Stimulated activated CD8-positive, alpha-beta memory T cell treated with anti-CD3 and anti-CD28 coated beads, Interleukin-4, amount 100 ng/mL, for 48 hours (primary cell): Measurements from ENCODE around the gene CASP12.
"Not testable (repeated sequence)": the region's sequence is repeated elsewhere in the genome, so short reads cannot be mapped to it uniquely, and the experiment has no call there.

Experiments used
- DNase-seq: peaks from one replicate; pipeline ENCODE4 v3.0.0-alpha.2; 2020

The CASP12 gene

GRCh38 chr11:104897891-104898684, at the start of gene CASP12:
TSS of gene CASP12 (minus strand) at chr11:104898460.
- no peak for DNase-seq

GRCh38 chr11:104946907-104947306, 48.6 kb upstream of the CASP12 start:
- no peak for DNase-seq

DNA sequence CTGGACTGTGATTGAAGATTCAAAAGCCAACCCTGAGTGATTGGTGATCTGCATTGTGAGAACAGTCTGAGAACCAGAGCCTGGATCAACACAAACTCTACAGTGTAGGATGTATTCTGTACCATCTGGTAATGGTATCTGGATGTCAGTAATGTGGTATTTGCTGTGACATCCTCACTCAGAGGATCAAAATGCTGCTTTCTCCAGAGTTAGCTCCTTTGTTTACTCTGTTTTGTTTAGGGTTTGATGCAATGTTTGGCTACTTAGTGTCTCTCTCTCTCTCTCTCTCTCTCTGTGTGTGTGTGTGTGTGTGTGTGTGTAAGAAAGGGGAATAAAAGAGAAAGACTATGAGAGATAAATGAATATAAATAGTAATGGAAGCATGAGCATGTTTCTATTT, 45.8 kb upstream of the CASP12 start:
- no peak for DNase-seq

DNA sequence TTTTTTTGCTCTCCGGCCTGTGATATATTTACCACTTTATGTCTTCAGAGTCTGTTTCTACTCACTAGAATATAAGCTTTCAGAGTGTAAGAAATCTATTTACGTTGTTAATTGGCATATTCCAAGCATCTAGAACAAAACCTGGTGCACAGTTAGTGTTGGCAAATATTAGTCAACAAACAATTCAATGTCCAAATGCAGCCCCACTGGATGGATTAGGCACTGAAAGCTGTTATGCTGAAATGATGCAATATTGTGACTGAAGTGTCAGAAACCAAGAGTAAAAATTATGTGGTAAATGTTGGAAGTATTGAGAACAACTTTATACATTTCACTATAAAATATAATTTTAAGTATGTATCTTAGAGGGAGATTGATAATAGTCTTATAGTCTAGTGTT, 45.3 kb upstream of the CASP12 start:
- no peak for DNase-seq

DNA sequence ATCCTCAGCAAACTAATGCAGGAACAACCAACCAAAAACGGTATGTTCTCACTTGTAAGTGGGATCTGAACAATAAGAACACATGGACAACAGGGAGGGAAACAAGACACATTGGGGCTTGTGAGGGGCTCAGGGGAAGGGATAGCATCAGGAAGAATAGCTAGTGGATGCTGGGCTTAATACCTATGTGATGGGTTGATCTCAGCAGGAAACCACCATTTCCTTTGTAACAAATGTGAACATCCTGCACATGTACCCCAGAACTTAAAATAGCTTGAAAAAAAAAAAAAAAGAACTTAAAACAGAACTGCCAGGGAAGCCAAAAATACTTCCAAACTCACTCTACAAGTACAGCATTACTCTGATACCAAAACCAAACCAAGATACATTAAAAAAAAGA, 36.3 kb upstream of the CASP12 start:
- DNase-seq, result no peak

GRCh38 chr11:104934073-104934472, 35.8 kb upstream of the CASP12 start:
- not testable (repeated sequence) for DNase-seq

DNA sequence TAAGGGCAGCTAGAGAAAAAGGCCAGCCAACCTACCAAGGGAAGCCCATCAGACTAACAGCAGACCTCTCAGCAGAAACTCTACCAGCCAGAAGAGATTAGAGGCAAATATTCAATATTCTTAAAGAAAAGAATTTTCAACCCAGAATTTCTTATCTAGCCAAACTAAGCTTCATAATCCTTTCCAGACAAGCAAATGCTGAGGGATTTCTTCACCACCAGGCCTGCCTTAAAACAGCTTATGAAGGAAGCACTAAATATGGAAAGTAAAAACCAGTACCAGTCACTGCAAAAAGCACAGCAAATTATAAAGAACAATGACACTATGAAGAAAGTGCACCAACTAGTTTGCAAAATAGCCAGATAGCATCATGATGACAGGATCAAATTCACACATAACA, 30.6 kb upstream of the CASP12 start:
- DNase-seq, result no peak

DNA sequence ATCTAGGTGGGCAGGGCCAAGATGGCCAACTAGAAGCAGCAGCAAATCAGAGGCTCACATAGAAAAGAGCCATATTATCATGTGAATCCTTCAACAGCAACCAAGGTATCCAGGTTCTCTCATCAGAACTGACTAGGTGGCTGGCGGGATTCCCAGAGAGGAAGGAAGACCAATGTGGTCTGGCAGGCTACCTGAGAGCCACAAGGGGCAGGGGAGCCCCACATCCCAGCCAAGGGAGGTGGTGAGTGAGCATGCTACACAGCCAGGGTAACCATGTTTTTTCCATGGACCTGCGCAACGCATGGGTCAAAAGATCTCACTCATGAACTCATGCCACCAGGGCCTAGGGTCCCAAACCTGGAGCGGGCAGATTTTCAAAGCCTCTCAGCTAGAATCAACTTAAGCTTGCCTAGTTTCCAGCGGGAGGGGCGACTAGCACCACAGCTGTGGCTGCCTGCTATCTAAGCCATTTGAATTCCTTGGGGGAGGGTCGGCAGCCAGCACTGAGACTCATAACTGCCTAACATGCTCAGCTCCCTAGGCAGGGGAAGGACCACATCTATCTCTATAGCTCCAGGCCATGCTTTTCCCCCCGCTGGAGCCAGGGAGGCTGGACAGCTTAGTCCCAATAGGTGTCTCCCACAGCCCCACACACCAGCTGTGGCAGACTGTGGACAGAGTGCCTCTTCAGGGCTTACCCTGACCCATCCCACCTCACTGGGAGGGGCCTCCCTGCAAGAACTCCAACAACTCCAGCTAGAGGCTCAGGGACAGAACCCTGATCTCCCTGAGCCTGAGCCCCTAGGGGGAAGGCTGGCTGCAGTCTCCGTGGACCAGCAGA, 28.7 kb upstream of the CASP12 start:
- no peak for DNase-seq

GRCh38 chr11:104925850-104926249, 27.6 kb upstream of the CASP12 start:
- no peak for DNase-seq

GRCh38 chr11:104918113-104918824, 20.0 kb upstream of the CASP12 start:
- no peak for DNase-seq

- no peak for DNase-seq
Measured at GRCh38 chr11:104917271-104918112, 19.2 kb upstream of the CASP12 start.

GRCh38 chr11:104916442-104916841, 18.2 kb upstream of the CASP12 start:
- DNase-seq, result no peak

- DNase-seq, result no peak
Measured at GRCh38 chr11:104912102-104912501, 13.8 kb upstream of the CASP12 start.

GRCh38 chr11:104908186-104908531, 9.9 kb upstream of the CASP12 start:
- no peak for DNase-seq

GRCh38 chr11:104907521-104908185, 9.4 kb upstream of the CASP12 start:
- DNase-seq, result no peak

DNA sequence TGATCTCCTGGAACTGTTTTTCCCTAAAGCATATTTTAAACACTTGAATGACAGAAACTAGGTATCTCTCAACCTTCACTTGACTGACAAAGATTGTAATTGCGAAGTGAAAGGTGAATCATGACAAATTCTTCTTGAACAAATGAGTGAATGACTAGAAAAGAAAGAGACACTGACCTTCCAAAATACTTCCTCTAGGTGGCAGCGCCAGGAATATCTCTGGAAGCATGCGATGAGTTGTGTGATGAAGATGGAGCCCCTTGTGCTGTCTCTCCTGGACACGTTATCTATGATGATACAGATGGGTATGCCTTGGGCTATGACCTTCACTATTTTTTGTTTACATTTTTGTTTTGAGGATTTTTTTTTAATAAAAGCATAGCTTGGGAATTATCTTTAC, 7.0 kb upstream of the CASP12 start:
- no peak for DNase-seq

- no peak for DNase-seq
Measured at GRCh38 chr11:104899226-104899625, 966 bp upstream of the CASP12 start.

GRCh38 chr11:104898685-104899013, 389 bp upstream of the CASP12 start:
- no peak for DNase-seq

DNA sequence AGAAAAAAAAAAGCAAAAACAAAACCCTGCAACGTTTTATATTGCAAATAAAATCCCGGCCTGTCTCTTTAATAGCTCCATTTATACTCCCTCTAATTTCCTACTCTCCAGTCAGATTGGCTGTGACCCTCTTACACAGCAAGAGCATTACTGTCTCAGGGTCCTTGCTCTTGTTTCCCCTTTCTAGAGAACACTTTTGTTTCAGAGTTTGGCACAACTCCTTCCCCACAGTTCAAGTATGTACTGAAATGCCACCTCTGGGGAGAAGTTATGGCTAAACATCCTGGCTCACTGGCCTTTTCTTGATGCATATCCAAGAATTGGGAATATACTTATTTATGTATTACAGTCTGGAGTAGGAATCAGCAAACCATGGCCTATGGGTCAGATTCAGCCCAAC, 2.6 kb downstream of the CASP12 start:
- no peak for DNase-seq

- no peak for DNase-seq
Measured at GRCh38 chr11:104893876-104894275, 4.4 kb downstream of the CASP12 start.

DNA sequence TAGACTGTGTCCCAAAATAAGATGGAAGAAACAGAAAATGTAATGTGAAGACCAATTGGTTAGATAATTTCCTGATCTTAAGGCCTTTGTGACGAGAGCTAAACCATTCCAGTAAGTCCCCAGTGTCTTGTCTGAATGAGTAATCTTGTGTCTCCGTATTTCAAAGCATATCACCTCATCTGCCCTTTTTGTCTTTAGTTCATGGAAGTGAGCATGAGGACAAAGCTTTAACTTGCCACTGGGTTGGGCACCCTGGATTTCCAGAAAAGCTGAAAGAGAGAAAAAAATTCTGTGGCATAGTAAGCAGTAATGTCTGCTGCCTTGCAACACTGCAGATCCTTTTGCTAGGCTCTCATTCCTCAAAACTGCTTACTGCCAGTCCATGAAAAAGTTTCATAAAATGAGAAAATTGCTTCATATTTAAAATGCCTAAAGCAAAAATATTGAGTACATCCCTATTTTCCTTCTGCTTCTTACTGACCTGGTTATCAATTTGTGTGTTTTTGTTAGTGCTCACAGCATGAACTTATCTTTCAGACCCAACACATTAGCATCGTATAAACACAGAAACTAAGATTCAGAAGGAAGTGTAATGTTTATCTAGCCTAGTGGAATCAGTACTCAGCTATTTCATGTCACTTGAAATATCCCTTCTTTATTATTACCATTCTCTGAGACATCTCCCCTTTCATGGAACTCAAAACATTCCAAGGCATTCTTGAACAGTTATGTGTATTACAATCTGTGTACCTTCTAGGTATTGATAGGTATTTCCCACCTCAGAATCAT, 5.3 kb downstream of the CASP12 start:
- DNase-seq, result no peak
